ENCODE results near the gene ABL1.

ABL1 gene

DNA sequence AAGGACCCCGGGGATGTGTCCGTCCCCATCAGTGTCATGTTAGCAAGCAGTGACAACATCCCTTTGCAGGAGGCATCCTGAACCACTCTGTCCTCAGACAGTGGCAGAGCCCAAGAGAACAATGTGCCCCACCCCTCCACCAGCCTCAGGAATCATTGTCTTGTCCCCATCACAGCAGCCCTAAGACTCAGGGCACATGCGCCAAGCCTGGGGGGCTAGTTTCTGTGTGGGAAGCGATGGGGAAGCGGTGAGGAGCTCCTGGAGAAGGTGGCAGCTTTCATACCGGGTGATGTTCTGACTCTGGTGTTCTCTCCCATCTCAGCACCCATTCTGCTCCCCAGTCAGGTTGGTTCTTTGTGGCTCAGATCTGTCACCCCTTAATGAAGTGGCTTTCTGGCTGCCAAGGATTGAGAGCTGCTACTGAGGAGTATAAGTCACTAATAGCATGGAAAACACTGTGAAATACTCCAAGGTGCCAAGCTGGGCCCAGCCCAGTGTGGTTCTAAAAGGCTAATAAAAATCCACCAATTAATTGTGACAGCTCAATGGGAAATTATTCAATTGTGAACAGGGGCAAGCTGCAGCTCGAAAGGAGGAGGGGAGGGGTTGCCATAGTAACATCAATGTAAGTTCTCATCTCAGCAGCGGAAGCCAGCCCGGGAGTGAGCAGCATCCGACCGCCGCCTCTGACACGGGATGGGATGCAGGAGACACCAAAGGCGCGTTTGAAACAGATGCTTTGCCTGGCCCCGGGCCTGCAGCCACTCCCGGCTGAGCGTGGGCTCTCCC, 56.8 kb downstream of the ABL1 start:
- TF ChIP-seq EZH2phosphoT487 (IDR thresholded peaks at IDR 0.05; ENCODE audit: borderline replicate concordance) = no peak
- TF ChIP-seq, protein P1, sequence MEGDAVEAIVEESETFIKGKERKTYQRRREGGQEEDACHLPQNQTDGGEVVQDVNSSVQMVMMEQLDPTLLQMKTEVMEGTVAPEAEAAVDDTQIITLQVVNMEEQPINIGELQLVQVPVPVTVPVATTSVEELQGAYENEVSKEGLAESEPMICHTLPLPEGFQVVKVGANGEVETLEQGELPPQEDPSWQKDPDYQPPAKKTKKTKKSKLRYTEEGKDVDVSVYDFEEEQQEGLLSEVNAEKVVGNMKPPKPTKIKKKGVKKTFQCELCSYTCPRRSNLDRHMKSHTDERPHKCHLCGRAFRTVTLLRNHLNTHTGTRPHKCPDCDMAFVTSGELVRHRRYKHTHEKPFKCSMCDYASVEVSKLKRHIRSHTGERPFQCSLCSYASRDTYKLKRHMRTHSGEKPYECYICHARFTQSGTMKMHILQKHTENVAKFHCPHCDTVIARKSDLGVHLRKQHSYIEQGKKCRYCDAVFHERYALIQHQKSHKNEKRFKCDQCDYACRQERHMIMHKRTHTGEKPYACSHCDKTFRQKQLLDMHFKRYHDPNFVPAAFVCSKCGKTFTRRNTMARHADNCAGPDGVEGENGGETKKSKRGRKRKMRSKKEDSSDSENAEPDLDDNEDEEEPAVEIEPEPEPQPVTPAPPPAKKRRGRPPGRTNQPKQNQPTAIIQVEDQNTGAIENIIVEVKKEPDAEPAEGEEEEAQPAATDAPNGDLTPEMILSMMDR (conservative IDR thresholded peaks at IDR 0.05; ENCODE audit: low read length) = no peak
- no peak overlapping the region for H2AFZ ChIP-seq (ENCODE audit: low read length)

DNA sequence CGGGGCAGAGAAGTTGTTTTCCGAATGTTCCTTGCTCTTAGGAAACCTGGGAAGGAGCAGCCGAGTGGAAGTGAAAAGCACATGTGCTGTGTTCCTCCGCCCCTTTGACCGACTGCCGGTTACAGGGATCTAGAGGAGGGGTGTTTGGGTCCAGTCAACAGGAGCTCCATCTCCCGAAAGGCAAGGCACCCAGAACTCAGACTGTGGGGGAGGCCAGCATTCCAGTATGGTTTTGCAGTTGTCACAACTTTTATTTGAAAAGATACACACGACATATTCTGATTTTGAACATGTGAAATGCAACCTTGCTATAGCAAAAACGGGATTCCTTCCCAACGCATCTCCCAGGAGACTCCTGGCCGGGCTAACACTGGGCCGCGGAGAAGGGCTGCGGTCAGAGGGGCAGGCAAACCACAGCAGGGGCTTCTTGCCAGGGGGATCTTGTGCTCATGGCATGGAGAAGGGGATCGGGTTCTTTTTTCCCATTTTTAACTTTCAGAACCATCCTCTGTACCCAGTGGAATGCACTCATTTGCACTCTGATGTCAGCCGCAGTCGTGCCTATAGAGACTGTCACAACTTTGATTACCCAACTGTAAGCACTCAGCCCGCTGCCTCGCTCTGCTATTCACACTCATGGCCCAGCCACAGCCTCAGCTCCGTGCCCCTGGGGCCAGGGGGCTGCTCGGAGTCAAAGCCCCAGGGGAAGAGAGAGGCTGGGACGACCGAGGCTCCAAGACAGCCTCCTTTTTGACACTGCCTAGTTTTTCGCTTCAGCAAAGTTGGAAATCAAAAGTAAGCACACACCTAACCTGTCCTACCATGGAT, 57.6 kb downstream of the ABL1 start:
- TF ChIP-seq, protein P1 (conservative IDR thresholded peaks at IDR 0.05; ENCODE audit: low read length) = no peak
- no peak for TF ChIP-seq EZH2phosphoT487 (IDR thresholded peaks at IDR 0.05; ENCODE audit: borderline replicate concordance)
- no peaks in the 10 kb centered on the region for H3K79me2 ChIP-seq (ENCODE audit: insufficient read depth, low read length)
- H3K4me3 ChIP-seq (ENCODE audit: low read length, poor library complexity, severe bottlenecking) = no peak overlapping the region
- no peaks in the 10 kb centered on the region for H3F3A ChIP-seq (ENCODE audit: low read depth)
- H3K4me2 ChIP-seq (ENCODE audit: low read depth, low read length, poor library complexity, severe bottlenecking) = no peak overlapping the region
- H2AFZ ChIP-seq (ENCODE audit: low read length) = no peak overlapping the region
- no peaks in the 10 kb centered on the region for H3K9me3 ChIP-seq (ENCODE audit: insufficient read depth, low read depth, low read length)
- no peaks in the 10 kb centered on the region for H3K27me3 ChIP-seq (ENCODE audit: insufficient read depth, low read length, poor library complexity, severe bottlenecking)
- no peaks in the 10 kb centered on the region for H3K4me1 ChIP-seq (ENCODE audit: insufficient read depth, low read length, poor library complexity, severe bottlenecking)
- no peaks in the 10 kb centered on the region for H3K9me2 ChIP-seq (replicated peaks; ENCODE audit: low read depth, low read length)
- no peaks in the 10 kb centered on the region for H4K20me1 ChIP-seq (ENCODE audit: insufficient read depth, low read length, poor library complexity, severe bottlenecking)
- no peaks in the 10 kb centered on the region; the same call in 1 of the 2 replicates for H3K36me3 ChIP-seq (ENCODE audit: insufficient read depth, low read length)
- H3K9ac ChIP-seq (ENCODE audit: low read depth, low read length, poor library complexity, severe bottlenecking) = no peak overlapping the region

More for the DNA sequence above, 56.8 kb downstream of the ABL1 start:
- Histone ChIP-seq H3K9me2 (replicated peaks; ENCODE audit: low read depth, low read length) (no peaks in the 10 kb centered on the region), H3K36me3 (ENCODE audit: insufficient read depth, low read length) (no peaks in the 10 kb centered on the region; the same call in 1 of the 2 replicates), H3F3A (ENCODE audit: low read depth) (no peaks in the 10 kb centered on the region), H3K79me2 (ENCODE audit: insufficient read depth, low read length) (no peaks in the 10 kb centered on the region), H3K4me2 (ENCODE audit: low read depth, low read length, poor library complexity, severe bottlenecking) (no peak overlapping the region), H3K4me3 (ENCODE audit: low read length, poor library complexity, severe bottlenecking) (no peak overlapping the region), H3K4me1 (ENCODE audit: insufficient read depth, low read length, poor library complexity, severe bottlenecking) (no peaks in the 10 kb centered on the region), H3K9ac (ENCODE audit: low read depth, low read length, poor library complexity, severe bottlenecking) (no peak overlapping the region), H4K20me1 (ENCODE audit: insufficient read depth, low read length, poor library complexity, severe bottlenecking) (no peaks in the 10 kb centered on the region), H3K9me3 (ENCODE audit: insufficient read depth, low read depth, low read length) (no peaks in the 10 kb centered on the region), H3K27me3 (ENCODE audit: insufficient read depth, low read length, poor library complexity, severe bottlenecking) (no peaks in the 10 kb centered on the region)

DNA sequence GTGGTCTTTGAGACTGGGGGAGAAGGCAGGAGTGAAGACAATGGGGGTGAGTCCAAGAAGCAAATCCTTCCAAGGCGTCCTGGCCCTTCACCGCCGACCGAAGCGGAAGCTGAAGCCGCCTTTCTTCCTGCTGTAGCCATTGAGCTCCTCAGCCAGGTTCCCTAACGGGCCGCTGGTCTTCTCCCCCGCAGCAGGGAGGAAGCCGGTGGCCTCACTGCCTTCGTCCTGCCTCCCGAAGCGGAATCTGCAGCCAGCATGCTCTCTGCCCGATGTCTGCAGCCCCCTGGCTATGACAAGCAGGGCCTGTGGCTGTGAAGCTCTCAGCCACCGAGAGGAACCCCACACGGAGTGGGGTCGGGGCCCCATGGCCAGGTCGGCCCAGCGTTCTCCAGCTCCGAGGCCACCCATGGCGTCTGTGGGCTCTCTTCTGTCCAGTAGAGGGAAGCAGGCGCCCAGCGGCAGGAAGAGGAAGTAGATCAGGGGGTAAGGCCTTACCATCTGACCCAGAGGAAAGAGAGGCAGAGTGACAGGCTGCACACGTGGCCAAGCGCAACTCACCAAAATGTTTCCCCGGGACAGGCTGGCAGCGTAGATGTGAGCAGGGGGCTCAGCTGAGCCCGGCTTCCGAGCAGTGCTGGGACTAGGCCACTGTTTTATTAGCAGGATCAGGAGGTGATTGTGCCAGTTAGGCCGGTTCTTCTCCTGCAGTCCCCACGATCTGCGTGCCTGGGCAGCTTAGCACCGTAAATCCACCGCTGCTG, 58.5 kb downstream of the ABL1 start:
- Histone ChIP-seq H2AFZ (ENCODE audit: low read length) (no peak overlapping the region), H3K79me2 (ENCODE audit: insufficient read depth, low read length) (no peaks in the 10 kb centered on the region), H3K9me3 (ENCODE audit: insufficient read depth, low read depth, low read length) (no peaks in the 10 kb centered on the region), H3K9ac (ENCODE audit: low read depth, low read length, poor library complexity, severe bottlenecking) (no peak overlapping the region), H3K4me3 (ENCODE audit: low read length, poor library complexity, severe bottlenecking) (no peak overlapping the region), H3K4me2 (ENCODE audit: low read depth, low read length, poor library complexity, severe bottlenecking) (no peak overlapping the region), H3F3A (ENCODE audit: low read depth) (no peaks in the 10 kb centered on the region), H3K36me3 (ENCODE audit: insufficient read depth, low read length) (no peaks in the 10 kb centered on the region; the same call in 1 of the 2 replicates), H3K4me1 (ENCODE audit: insufficient read depth, low read length, poor library complexity, severe bottlenecking) (no peaks in the 10 kb centered on the region), H3K9me2 (replicated peaks; ENCODE audit: low read depth, low read length) (no peaks in the 10 kb centered on the region), H3K27me3 (ENCODE audit: insufficient read depth, low read length, poor library complexity, severe bottlenecking) (no peaks in the 10 kb centered on the region), H4K20me1 (ENCODE audit: insufficient read depth, low read length, poor library complexity, severe bottlenecking) (no peaks in the 10 kb centered on the region)
- TF ChIP-seq, protein P1 (conservative IDR thresholded peaks at IDR 0.05; ENCODE audit: low read length) = no peak
- TF ChIP-seq EZH2phosphoT487 (IDR thresholded peaks at IDR 0.05; ENCODE audit: borderline replicate concordance) = no peak
